Duodenal mucosa (tissue), 2 donors: Measurements from ENCODE around the gene KRT86.
"Not testable (repeated sequence)": the region's sequence is repeated elsewhere in the genome, so short reads cannot be mapped to it uniquely, and the experiment has no call there.

Source experiments
- H3K27ac ChIP-seq: one replicate; pipeline ENCODE4 v1.7.0; 2013; ENCODE audit warnings: low read depth, low read length
- H3K27me3 ChIP-seq, 2 donors: one replicate each; pipeline ENCODE4 v1.7.0; 2013; ENCODE audit warnings: low read length in 2 of 2, control low read depth in 1 of 2; ENCODE audit not compliant: insufficient read depth in 2 of 2, control insufficient read depth in 1 of 2
- H3K36me3 ChIP-seq, 2 donors: one replicate each; pipeline ENCODE4 v1.7.0; 2013; ENCODE audit warnings: low read length in 2 of 2, control low read depth in 1 of 2; ENCODE audit not compliant: insufficient read depth in 2 of 2, control insufficient read depth in 1 of 2
- H3K4me1 ChIP-seq, 2 donors: one replicate each; pipeline ENCODE4 v1.7.0; 2013; ENCODE audit warnings: low read length in 2 of 2, control low read depth in 1 of 2; ENCODE audit not compliant: insufficient read depth in 2 of 2, control insufficient read depth in 1 of 2
- H3K4me3 ChIP-seq, 2 donors: one replicate each; pipeline ENCODE4 v1.7.0; 2013; ENCODE audit warnings: low read length in 2 of 2, low read depth in 1 of 2
- H3K9ac ChIP-seq, 2 donors: one replicate each; pipeline ENCODE4 v1.7.0; 2013; ENCODE audit warnings: low read length in 2 of 2, low read depth in 1 of 2
- H3K9me3 ChIP-seq, 2 donors: one replicate each; pipeline ENCODE4 v1.7.0; 2013; ENCODE audit warnings: low read length in 2 of 2, control low read depth in 1 of 2; ENCODE audit not compliant: control insufficient read depth in 1 of 2

KRT86 gene

GRCh38 chr12:52285172-52285745 lies 10.8 kb downstream of the KRT86 start:
- H3K27me3 ChIP-seq = no peaks in the 10 kb centered on the region
- H3K9ac ChIP-seq = no peak overlapping the region
- no peaks in the 10 kb centered on the region for H3K36me3 ChIP-seq
- no peak overlapping the region for H3K27ac ChIP-seq
- H3K4me1 ChIP-seq = peaks cover 0 to 7% of the 10 kb centered on the region in 2 donors
- no peaks in the 10 kb centered on the region for H3K9me3 ChIP-seq
- H3K4me3 ChIP-seq = no peak overlapping the region

- Histone ChIP-seq H3K27ac (no peak overlapping the region), H3K9me3 (no peaks in the 10 kb centered on the region), H3K9ac (no peak overlapping the region), H3K36me3 (no peaks in the 10 kb centered on the region), H3K27me3 (no peaks in the 10 kb centered on the region), H3K4me1 (no peaks in the 10 kb centered on the region), H3K4me3 (no peak overlapping the region)
Measured at GRCh38 chr12:52285851-52286530, 11.5 kb downstream of the KRT86 start.

- not testable (repeated sequence) for H3K27ac ChIP-seq, H3K27me3 ChIP-seq, H3K4me1 ChIP-seq, H3K36me3 ChIP-seq, H3K4me3 ChIP-seq, H3K9me3 ChIP-seq, H3K9ac ChIP-seq
Measured at GRCh38 chr12:52286857-52287785, 12.7 kb downstream of the KRT86 start.

- H3K27ac ChIP-seq, H3K9me3 ChIP-seq, H3K9ac ChIP-seq, H3K27me3 ChIP-seq, H3K4me3 ChIP-seq, H3K4me1 ChIP-seq, H3K36me3 ChIP-seq: not testable (repeated sequence)
Measured at GRCh38 chr12:52287816-52288805, 13.7 kb downstream of the KRT86 start.

GRCh38 chr12:52290483-52291134 lies 16.2 kb downstream of the KRT86 start:
- H3K9me3 ChIP-seq, H3K27me3 ChIP-seq, H3K9ac ChIP-seq, H3K27ac ChIP-seq, H3K36me3 ChIP-seq, H3K4me1 ChIP-seq, H3K4me3 ChIP-seq: not testable (repeated sequence)

- Histone ChIP-seq H3K36me3 (no peaks in the 10 kb centered on the region), H3K9me3 (no peaks in the 10 kb centered on the region), H3K4me1 (no peaks in the 10 kb centered on the region), H3K27me3 (no peaks in the 10 kb centered on the region), H3K27ac (no peak within 1 kb of the TSS), H3K9ac (no peak within 1 kb of the TSS), H3K4me3 (no peak within 1 kb of the TSS)
Measured at GRCh38 chr12:52291267-52291935, 17.0 kb downstream of the KRT86 start, which contains the start of gene KRT81. Gene KRT81 (minus strand): TSS chr12:52291534. CDS start chr12:52291465, 69 bp downstream.

GRCh38 chr12:52293926-52294325 lies 19.5 kb downstream of the KRT86 start:
- H3K27ac ChIP-seq = no peak overlapping the region
- no peaks in the 10 kb centered on the region for H3K4me1 ChIP-seq
- H3K4me3 ChIP-seq = no peak overlapping the region
- no peak overlapping the region for H3K9ac ChIP-seq
- H3K9me3 ChIP-seq = no peaks in the 10 kb centered on the region
- H3K27me3 ChIP-seq = peaks cover 0 to 8% of the 10 kb centered on the region in 2 donors
- no peaks in the 10 kb centered on the region for H3K36me3 ChIP-seq

- Histone ChIP-seq H3K4me3 (no peak overlapping the region), H3K27ac (no peak overlapping the region), H3K4me1 (no peaks in the 10 kb centered on the region), H3K36me3 (no peaks in the 10 kb centered on the region), H3K9me3 (no peaks in the 10 kb centered on the region), H3K27me3 (peaks cover 0 to 8% of the 10 kb centered on the region in 2 donors), H3K9ac (no peak overlapping the region)
Measured at GRCh38 chr12:52294803-52295202, 20.4 kb downstream of the KRT86 start.

- peaks cover 0 to 8% of the 10 kb centered on the region in 2 donors for H3K27me3 ChIP-seq
- H3K9ac ChIP-seq = no peak overlapping the region
Measured at GRCh38 chr12:52295663-52296062, 21.2 kb downstream of the KRT86 start.

More at GRCh38 chr12:52295663-52296062, 21.2 kb downstream of the KRT86 start:
- no peaks in the 10 kb centered on the region for H3K9me3 ChIP-seq
- H3K4me1 ChIP-seq = no peaks in the 10 kb centered on the region
- H3K36me3 ChIP-seq = no peaks in the 10 kb centered on the region
- no peak overlapping the region for H3K4me3 ChIP-seq
- H3K27ac ChIP-seq = no peak overlapping the region
